Lung (tissue), 12 donors: ENCODE results near the gene GABRB1. TPM values are rescaled to one million over a fixed set of nuclear protein-coding genes. Genes with fewer than 3 reads are reported as not detected.

Experiments
- ATAC-seq: fragments of 200-7000 bp; cut with Tn5 transposase; one replicate; pipeline ENCODE4 v1.9.1; 2020; ENCODE audit warnings: moderate number of reproducible peaks; ENCODE audit not compliant: insufficient read depth, low FRiP score
- DNase-seq, 3 donors: peaks; one replicate each; pipeline ENCODE4 v3.0.0-alpha.2; 2013 to 2017
- H3K27ac ChIP-seq, 2 donors: one replicate each; pipeline ENCODE4 v1.5.1; 2013; ENCODE audit warnings: mild to moderate bottlenecking in 2 of 2, moderate library complexity in 2 of 2, control low read depth in 1 of 2, inconsistent platforms in 1 of 2, low read depth in 1 of 2, low read length in 1 of 2
- H3K27me3 ChIP-seq, 3 donors: one replicate each; pipeline ENCODE4 v1.5.1; 2013; ENCODE audit warnings: low read length in 2 of 3; ENCODE audit not compliant: control insufficient read depth in 3 of 3, insufficient read depth in 3 of 3
- H3K36me3 ChIP-seq, 4 donors: one replicate each; pipeline ENCODE4 v1.5.1; 2013; ENCODE audit warnings: low read length in 4 of 4, mild to moderate bottlenecking in 1 of 4, moderate library complexity in 1 of 4; ENCODE audit not compliant: control insufficient read depth in 4 of 4, insufficient read depth in 4 of 4
- H3K4me1 ChIP-seq, 5 donors: one replicate each; pipeline ENCODE4 v1.5.1; 2013; ENCODE audit warnings: low read length in 5 of 5, mild to moderate bottlenecking in 2 of 5, moderate library complexity in 1 of 5; ENCODE audit not compliant: control insufficient read depth in 5 of 5, insufficient read depth in 5 of 5
- H3K4me3 ChIP-seq: one replicate; pipeline ENCODE4 v1.5.1; 2013; ENCODE audit warnings: mild to moderate bottlenecking, control low read depth, moderate library complexity
- H3K9ac ChIP-seq, 2 donors: one replicate each; pipeline ENCODE4 v1.5.1; 2013; ENCODE audit warnings: low read length in 2 of 2, control low read depth in 1 of 2; ENCODE audit not compliant: insufficient read depth in 1 of 2
- H3K9me3 ChIP-seq, 4 donors: one replicate each; pipeline ENCODE4 v1.5.1; 2013; ENCODE audit warnings: low read length in 3 of 4, mild to moderate bottlenecking in 1 of 4, moderate library complexity in 1 of 4; ENCODE audit not compliant: control insufficient read depth in 4 of 4, insufficient read depth in 3 of 4
- WGBS, 2 donors: extraction: QIAGEN DNeasy Blood & Tissue Kit; methylation state at CpG; one replicate each; pipeline ENCODE4 v1.1.7; 2013; 5-methylcytosine and 5-hydroxymethylcytosine counted together
- polyA plus RNA-seq, 2 donors: library from polyadenylated mRNA; stranded (reverse); fragments of 200-250 nt; gene quantifications; one replicate each; pipeline ENCODE4 v1.2.1, GENCODE V29; 2013
- total RNA-seq, 2 donors: library from RNA; depleted of rRNA in 1 of 2; stranded (reverse); fragments of >200 nt in 1 of 2; gene quantifications; one replicate each; pipeline ENCODE4 v1.2.1, GENCODE V29; 2014 to 2021
- TF ChIP-seq, protein P1 (sequence below): IDR thresholded peaks from 2 replicates; pipeline ENCODE4 v1.5.1; 2012; ENCODE audit warnings: mild to moderate bottlenecking; ENCODE audit errors: control extremely low read depth, extremely low read depth
- donor health status: control.
- donor health status: control.
- donor health status: Bipolar disorder and iron deficiency.
- donor health status: healthy.
- donor health status: DM: yes; HTN: yes; CAD: no.

The GABRB1 gene
- total and polyA plus RNA-seq, 4 donors, result 0.34 TPM; not detected in 3

DNA sequence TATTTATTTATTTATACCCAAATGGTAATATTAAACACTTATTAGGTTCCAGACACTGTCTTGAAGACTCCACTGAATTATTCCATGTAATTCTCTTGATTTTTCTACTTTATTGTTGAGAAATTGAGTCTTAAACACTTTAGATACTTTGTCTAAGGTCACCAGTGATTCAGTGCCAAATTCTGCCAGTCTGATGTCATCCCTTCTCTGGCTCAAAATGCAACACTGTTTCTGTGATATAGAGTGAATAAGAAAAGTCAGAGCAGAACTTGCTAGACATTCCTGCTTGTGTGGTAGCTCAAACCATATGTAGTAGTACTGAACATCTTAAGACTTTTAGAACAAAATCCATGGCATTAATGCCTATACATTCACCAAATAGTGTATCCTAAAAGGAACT, 164.3 kb downstream of the GABRB1 start:
- Histone ChIP-seq H3K4me3 (no peak overlapping the region), H3K36me3 (no peaks in the 10 kb centered on the region), H3K9me3 (no peaks in the 10 kb centered on the region), H3K27me3 (no peaks in the 10 kb centered on the region), H3K9ac (no peak overlapping the region), H3K27ac (no peak overlapping the region), H3K4me1 (no peaks in the 10 kb centered on the region)
- DNase-seq (no peak), ATAC-seq (no peak)
- TF ChIP-seq, protein P1, sequence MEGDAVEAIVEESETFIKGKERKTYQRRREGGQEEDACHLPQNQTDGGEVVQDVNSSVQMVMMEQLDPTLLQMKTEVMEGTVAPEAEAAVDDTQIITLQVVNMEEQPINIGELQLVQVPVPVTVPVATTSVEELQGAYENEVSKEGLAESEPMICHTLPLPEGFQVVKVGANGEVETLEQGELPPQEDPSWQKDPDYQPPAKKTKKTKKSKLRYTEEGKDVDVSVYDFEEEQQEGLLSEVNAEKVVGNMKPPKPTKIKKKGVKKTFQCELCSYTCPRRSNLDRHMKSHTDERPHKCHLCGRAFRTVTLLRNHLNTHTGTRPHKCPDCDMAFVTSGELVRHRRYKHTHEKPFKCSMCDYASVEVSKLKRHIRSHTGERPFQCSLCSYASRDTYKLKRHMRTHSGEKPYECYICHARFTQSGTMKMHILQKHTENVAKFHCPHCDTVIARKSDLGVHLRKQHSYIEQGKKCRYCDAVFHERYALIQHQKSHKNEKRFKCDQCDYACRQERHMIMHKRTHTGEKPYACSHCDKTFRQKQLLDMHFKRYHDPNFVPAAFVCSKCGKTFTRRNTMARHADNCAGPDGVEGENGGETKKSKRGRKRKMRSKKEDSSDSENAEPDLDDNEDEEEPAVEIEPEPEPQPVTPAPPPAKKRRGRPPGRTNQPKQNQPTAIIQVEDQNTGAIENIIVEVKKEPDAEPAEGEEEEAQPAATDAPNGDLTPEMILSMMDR, result no peak

GRCh38 chr4:47198791-47199190, 167.4 kb downstream of the GABRB1 start:
- Histone ChIP-seq H3K4me3 (no peak overlapping the region), H3K9ac (no peak overlapping the region), H3K36me3 (no peaks in the 10 kb centered on the region), H3K27me3 (no peaks in the 10 kb centered on the region), H3K4me1 (no peaks in the 10 kb centered on the region), H3K9me3 (no peaks in the 10 kb centered on the region), H3K27ac (no peak overlapping the region)
- ATAC-seq (no peak), DNase-seq (no peak)
- WGBS, 2 donors, result 64 to 72% methylated on average over 5 of the region's 5 CpGs
- TF ChIP-seq, protein P1, result no peak

DNA sequence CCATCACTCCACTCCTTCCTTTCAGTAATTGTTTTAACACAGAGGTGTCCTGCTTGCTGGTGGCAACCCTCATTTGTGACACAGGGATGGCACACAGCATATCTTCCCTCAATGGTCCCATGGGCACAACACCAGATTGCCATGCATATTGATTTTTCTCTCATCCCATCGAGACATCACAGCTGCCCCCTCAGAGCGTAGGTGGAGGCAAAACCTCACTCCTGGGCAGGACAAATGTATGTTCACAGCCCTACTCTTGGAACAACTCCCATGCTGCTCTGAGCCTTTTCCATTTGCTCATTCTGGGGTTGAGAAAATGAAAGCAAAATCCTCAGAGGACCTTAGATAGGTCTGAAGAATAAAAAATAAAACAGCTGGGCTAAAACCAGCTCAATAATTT, 172.2 kb downstream of the GABRB1 start:
- H3K36me3 ChIP-seq, result no peaks in the 10 kb centered on the region
- H3K4me3 ChIP-seq, result no peak overlapping the region
- ATAC-seq, result no peak
- no peaks in the 10 kb centered on the region for H3K27me3 ChIP-seq
- TF ChIP-seq, protein P1, result no peak
- no peak for DNase-seq
- H3K9ac ChIP-seq, result no peak overlapping the region
- H3K9me3 ChIP-seq, result no peaks in the 10 kb centered on the region
- no peaks in the 10 kb centered on the region for H3K4me1 ChIP-seq
- 75 to 77% methylated on average over 2 of the region's 2 CpGs for WGBS, 2 donors
- H3K27ac ChIP-seq, result no peak overlapping the region

- TF ChIP-seq, protein P1, result no peak
- no peaks in the 10 kb centered on the region for H3K27me3 ChIP-seq
- no peak for ATAC-seq
- H3K4me1 ChIP-seq, result no peaks in the 10 kb centered on the region
- no peak overlapping the region for H3K9ac ChIP-seq
- DNase-seq, result no peak
- WGBS, 2 donors, result 76 to 78% methylated on average over 1 of the region's 1 CpG
- no peaks in the 10 kb centered on the region for H3K9me3 ChIP-seq
- no peak overlapping the region for H3K4me3 ChIP-seq
- H3K27ac ChIP-seq, result no peak overlapping the region
- H3K36me3 ChIP-seq, result no peaks in the 10 kb centered on the region
Measured at GRCh38 chr4:47207555-47207954, 176.2 kb downstream of the GABRB1 start.
